HG03097 (cell line): ENCODE data around the gene CIROP.

Experiments
- ATAC-seq: cut with Tn5 transposase; IDR thresholded peaks from one replicate; pipeline ENCODE4 v1.9.1; 2021; ENCODE audit not compliant: unreplicated experiment, low FRiP score

CIROP gene

GRCh38 chr14:23054000-23054811 lies 50.6 kb downstream of the CIROP start:
- no peak for ATAC-seq

GRCh38 chr14:23053426-23053825 lies 51.4 kb downstream of the CIROP start:
- no peak for ATAC-seq

- ATAC-seq: no peak
Observed at GRCh38 chr14:23052671-23053070, 52.1 kb downstream of the CIROP start.

GRCh38 chr14:23052182-23052623 lies 52.6 kb downstream of the CIROP start:
- no peak for ATAC-seq

- ATAC-seq: no peak
Observed at GRCh38 chr14:23051141-23052057, 53.4 kb downstream of the CIROP start.
